HG03457 (cell line): Measurements from ENCODE around the gene CBX6.

ENCODE experiments used
- ATAC-seq: cut with Tn5 transposase; IDR thresholded peaks from one replicate; pipeline ENCODE4 v1.9.1; 2021; ENCODE audit warnings: moderate number of reproducible peaks; ENCODE audit not compliant: unreplicated experiment

CBX6 gene

GRCh38 chr22:38823076-38823475 is 48.9 kb downstream of the CBX6 start:
- ATAC-seq = no peak

- no peak for ATAC-seq
These were observed 52.0 kb downstream of the CBX6 start for GRCh38 chr22:38820020-38820419.

- no peak for ATAC-seq
These were observed 52.6 kb downstream of the CBX6 start for GRCh38 chr22:38819387-38819940.

- ATAC-seq = no peak
These were observed 54.8 kb downstream of the CBX6 start for GRCh38 chr22:38817196-38817595.

GRCh38 chr22:38815842-38816241 is 56.2 kb downstream of the CBX6 start:
- ATAC-seq = no peak
